ENCODE results near the gene AP2A2.

Gene AP2A2

DNA sequence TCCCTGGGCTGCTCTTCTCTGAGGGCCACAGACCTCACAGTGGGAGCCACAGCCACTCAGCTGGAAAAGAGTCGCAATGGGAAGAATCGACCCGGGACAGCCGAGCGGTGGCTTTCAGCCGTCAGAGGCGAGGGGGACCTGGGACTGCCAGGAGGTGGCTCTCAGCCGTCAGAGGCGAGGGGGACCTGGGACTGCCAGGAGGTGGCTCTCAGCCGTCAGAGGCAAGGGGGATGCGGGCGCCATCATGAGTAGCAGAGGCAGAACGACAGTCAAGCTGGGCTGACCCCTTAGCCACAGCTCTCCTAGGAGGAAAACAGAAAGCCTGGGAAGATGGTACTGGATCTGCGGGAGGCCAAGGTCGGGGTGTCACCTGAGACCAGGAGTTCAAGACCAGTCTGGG lies 134.1 kb downstream of the AP2A2 start:
- no peak for DNase-seq (ENCODE audit: low spot score)

DNA sequence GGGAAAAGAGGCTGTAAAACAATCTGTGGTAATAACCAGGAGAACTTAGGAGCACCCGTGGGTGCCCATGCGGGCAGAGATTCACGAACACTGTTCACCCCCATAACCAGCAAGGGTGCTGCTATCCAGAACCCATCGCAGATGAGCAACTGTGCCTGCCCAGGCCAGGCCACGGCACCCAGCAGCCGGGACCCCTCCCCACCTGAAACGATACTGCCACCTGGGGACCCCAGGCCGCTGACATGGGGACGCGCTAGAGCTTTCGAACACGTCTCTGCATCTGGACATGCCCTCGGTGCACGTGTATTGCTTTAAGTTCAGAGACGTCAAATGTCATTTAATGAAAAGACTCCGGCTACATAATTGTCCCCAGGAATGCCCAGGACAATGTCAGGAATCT lies 134.7 kb downstream of the AP2A2 start:
- no peak for DNase-seq (ENCODE audit: low spot score)

DNA sequence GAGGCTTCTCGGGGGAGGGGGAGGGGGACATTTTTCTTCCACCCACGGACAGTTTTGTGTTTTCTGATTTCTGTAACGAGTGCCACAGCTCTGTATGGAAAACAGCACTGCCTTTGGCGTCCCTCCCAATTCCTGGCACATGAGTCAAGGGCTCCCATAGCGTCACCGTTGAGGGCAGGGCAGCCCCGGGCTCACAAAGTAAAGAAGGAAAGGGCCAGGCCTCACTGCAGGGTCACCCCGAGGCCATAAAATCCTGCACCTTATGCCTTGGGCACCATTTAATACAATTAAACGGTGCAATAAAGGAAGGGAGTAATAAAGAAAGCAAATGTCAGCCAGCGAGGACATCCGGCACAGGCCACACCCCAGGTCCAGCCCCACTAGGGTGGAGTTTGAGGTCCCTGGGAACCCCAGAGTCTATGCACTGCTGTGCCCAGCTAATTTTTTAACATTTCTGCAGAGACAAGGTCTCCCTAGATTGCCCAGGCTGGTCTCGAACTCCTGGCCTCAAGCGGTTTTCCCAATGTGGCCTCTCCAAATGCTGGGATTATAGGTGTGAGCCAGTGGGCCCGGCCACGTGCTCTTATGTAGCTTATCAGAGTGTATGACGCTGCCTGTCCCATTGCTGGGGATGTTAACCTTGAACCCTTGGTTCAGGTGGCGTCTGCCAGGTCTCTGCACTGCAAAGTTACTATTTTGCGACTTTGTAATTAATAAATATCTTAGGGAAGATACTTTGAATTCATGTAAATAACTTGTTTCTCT lies 135.4 kb downstream of the AP2A2 start:
- DNase-seq (ENCODE audit: low spot score) = peak; percentile 98

Data from LoVo (cell line).